Measurements from ENCODE around the gene UBAP2L.

DNA sequence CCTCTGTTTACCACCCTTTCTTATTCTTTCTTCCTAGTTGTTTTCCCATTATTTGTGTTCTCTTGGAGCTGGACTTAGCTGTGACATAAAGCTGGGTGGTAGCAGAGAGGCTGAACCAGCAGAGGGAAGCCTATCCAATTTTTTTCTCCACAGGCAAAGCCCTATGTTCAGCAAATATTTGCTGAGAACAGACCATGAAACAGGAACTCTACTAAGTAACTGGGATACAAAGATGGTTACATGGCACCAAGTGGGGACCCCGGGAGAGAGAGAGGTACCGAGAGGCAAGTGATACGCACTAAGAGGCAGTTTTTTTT, 21.2 kb upstream of the UBAP2L start:
- TF ChIP-seq EZH2 (IDR thresholded peaks at IDR 0.05; ENCODE audit: borderline replicate concordance, low read depth, low read length, severe bottlenecking): no peak
- TF ChIP-seq, protein P1, sequence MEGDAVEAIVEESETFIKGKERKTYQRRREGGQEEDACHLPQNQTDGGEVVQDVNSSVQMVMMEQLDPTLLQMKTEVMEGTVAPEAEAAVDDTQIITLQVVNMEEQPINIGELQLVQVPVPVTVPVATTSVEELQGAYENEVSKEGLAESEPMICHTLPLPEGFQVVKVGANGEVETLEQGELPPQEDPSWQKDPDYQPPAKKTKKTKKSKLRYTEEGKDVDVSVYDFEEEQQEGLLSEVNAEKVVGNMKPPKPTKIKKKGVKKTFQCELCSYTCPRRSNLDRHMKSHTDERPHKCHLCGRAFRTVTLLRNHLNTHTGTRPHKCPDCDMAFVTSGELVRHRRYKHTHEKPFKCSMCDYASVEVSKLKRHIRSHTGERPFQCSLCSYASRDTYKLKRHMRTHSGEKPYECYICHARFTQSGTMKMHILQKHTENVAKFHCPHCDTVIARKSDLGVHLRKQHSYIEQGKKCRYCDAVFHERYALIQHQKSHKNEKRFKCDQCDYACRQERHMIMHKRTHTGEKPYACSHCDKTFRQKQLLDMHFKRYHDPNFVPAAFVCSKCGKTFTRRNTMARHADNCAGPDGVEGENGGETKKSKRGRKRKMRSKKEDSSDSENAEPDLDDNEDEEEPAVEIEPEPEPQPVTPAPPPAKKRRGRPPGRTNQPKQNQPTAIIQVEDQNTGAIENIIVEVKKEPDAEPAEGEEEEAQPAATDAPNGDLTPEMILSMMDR (IDR thresholded peaks at IDR 0.05; ENCODE audit: borderline replicate concordance, extremely low read depth, low read length, poor library complexity, severe bottlenecking): no peak
